Measurements from ENCODE around the gene TMEM203. TPM values are rescaled to one million over a fixed set of nuclear protein-coding genes. Genes with fewer than 3 reads are reported as not detected.
A peak's percentile ranks its signal among the peaks of the same experiment; 100 is the strongest.

Gene TMEM203
- total and polyA plus RNA-seq, 2 of the 13 experiments (the other 11 are each of a cell fraction or from before 2014, with no cell fraction given): 23.4 to 36.7 TPM

GRCh38 chr9:137250329-137251193 lies 45.1 kb upstream of the TMEM203 start (continued):
- TF ChIP-seq DMTF1 (CRISPR knock-in tag; IDR thresholded peaks at IDR 0.05) (no peak), TGIF2 (CRISPR knock-in tag; IDR thresholded peaks at IDR 0.05) (peak; percentile 81; the same call in 1 of the 2 replicates), EP300 (IDR thresholded peaks at IDR 0.05; ENCODE audit: low read depth in 2 of 2, low read length in 2 of 2) (no peak), EP300 (CRISPR knock-in tag; IDR thresholded peaks at IDR 0.05; ENCODE audit: borderline replicate concordance) (no peak), SMARCE1 (IDR thresholded peaks at IDR 0.05; ENCODE audit: borderline replicate concordance) (no peak), ZNF557 (CRISPR knock-in tag; IDR thresholded peaks at IDR 0.05) (no peak), NONO (IDR thresholded peaks at IDR 0.05) (no peak), NONO (CRISPR knock-in tag; conservative IDR thresholded peaks at IDR 0.05) (no peak), SATB2 (CRISPR knock-in tag; IDR thresholded peaks at IDR 0.05) (no peak), AKAP8 (CRISPR knock-in tag; IDR thresholded peaks at IDR 0.05) (peak; percentile 86; the same call in 1 of the 2 replicates), KDM2A (CRISPR knock-in tag; IDR thresholded peaks at IDR 0.05; ENCODE audit: borderline replicate concordance, low read depth) (peak; percentile 20; the same call in 1 of the 2 replicates)
- TF ChIP-seq, protein P1, sequence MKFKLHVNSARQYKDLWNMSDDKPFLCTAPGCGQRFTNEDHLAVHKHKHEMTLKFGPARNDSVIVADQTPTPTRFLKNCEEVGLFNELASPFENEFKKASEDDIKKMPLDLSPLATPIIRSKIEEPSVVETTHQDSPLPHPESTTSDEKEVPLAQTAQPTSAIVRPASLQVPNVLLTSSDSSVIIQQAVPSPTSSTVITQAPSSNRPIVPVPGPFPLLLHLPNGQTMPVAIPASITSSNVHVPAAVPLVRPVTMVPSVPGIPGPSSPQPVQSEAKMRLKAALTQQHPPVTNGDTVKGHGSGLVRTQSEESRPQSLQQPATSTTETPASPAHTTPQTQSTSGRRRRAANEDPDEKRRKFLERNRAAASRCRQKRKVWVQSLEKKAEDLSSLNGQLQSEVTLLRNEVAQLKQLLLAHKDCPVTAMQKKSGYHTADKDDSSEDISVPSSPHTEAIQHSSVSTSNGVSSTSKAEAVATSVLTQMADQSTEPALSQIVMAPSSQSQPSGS (CRISPR knock-in tag; IDR thresholded peaks at IDR 0.05): no peak
- TF ChIP-seq, protein P2, sequence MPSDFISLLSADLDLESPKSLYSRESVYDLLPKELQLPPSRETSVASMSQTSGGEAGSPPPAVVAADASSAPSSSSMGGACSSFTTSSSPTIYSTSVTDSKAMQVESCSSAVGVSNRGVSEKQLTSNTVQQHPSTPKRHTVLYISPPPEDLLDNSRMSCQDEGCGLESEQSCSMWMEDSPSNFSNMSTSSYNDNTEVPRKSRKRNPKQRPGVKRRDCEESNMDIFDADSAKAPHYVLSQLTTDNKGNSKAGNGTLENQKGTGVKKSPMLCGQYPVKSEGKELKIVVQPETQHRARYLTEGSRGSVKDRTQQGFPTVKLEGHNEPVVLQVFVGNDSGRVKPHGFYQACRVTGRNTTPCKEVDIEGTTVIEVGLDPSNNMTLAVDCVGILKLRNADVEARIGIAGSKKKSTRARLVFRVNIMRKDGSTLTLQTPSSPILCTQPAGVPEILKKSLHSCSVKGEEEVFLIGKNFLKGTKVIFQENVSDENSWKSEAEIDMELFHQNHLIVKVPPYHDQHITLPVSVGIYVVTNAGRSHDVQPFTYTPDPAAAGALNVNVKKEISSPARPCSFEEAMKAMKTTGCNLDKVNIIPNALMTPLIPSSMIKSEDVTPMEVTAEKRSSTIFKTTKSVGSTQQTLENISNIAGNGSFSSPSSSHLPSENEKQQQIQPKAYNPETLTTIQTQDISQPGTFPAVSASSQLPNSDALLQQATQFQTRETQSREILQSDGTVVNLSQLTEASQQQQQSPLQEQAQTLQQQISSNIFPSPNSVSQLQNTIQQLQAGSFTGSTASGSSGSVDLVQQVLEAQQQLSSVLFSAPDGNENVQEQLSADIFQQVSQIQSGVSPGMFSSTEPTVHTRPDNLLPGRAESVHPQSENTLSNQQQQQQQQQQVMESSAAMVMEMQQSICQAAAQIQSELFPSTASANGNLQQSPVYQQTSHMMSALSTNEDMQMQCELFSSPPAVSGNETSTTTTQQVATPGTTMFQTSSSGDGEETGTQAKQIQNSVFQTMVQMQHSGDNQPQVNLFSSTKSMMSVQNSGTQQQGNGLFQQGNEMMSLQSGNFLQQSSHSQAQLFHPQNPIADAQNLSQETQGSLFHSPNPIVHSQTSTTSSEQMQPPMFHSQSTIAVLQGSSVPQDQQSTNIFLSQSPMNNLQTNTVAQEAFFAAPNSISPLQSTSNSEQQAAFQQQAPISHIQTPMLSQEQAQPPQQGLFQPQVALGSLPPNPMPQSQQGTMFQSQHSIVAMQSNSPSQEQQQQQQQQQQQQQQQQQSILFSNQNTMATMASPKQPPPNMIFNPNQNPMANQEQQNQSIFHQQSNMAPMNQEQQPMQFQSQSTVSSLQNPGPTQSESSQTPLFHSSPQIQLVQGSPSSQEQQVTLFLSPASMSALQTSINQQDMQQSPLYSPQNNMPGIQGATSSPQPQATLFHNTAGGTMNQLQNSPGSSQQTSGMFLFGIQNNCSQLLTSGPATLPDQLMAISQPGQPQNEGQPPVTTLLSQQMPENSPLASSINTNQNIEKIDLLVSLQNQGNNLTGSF (CRISPR knock-in tag; IDR thresholded peaks at IDR 0.05): no peak
- TF ChIP-seq, protein P3, sequence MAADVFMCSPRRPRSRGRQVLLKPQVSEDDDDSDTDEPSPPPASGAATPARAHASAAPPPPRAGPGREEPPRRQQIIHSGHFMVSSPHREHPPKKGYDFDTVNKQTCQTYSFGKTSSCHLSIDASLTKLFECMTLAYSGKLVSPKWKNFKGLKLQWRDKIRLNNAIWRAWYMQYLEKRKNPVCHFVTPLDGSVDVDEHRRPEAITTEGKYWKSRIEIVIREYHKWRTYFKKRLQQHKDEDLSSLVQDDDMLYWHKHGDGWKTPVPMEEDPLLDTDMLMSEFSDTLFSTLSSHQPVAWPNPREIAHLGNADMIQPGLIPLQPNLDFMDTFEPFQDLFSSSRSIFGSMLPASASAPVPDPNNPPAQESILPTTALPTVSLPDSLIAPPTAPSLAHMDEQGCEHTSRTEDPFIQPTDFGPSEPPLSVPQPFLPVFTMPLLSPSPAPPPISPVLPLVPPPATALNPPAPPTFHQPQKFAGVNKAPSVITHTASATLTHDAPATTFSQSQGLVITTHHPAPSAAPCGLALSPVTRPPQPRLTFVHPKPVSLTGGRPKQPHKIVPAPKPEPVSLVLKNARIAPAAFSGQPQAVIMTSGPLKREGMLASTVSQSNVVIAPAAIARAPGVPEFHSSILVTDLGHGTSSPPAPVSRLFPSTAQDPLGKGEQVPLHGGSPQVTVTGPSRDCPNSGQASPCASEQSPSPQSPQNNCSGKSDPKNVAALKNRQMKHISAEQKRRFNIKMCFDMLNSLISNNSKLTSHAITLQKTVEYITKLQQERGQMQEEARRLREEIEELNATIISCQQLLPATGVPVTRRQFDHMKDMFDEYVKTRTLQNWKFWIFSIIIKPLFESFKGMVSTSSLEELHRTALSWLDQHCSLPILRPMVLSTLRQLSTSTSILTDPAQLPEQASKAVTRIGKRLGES (CRISPR knock-in tag; IDR thresholded peaks at IDR 0.05; ENCODE audit: borderline replicate concordance): no peak
- TF ChIP-seq, protein P4, sequence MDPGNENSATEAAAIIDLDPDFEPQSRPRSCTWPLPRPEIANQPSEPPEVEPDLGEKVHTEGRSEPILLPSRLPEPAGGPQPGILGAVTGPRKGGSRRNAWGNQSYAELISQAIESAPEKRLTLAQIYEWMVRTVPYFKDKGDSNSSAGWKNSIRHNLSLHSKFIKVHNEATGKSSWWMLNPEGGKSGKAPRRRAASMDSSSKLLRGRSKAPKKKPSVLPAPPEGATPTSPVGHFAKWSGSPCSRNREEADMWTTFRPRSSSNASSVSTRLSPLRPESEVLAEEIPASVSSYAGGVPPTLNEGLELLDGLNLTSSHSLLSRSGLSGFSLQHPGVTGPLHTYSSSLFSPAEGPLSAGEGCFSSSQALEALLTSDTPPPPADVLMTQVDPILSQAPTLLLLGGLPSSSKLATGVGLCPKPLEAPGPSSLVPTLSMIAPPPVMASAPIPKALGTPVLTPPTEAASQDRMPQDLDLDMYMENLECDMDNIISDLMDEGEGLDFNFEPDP (CRISPR knock-in tag; conservative IDR thresholded peaks at IDR 0.05): no peak
